ENCODE measurements around the gene DCAF11.
"Not testable (repeated sequence)": the region's sequence is repeated elsewhere in the genome, so short reads cannot be mapped to it uniquely, and the experiment has no call there.

Gene DCAF11

GRCh38 chr14:24095271-24096068 is 19.1 kb upstream of the DCAF11 start:
- in situ Hi-C loops (cut with MboI; ENCODE audit: low sequenced_read_pairs), result no loop called here

- in situ Hi-C loops (cut with MboI; ENCODE audit: low sequenced_read_pairs), result no loop called here
These were observed 17.9 kb upstream of the DCAF11 start for GRCh38 chr14:24096545-24097181.

GRCh38 chr14:24098229-24098926 is 16.2 kb upstream of the DCAF11 start:
- in situ Hi-C loops (cut with MboI; ENCODE audit: low sequenced_read_pairs), result no loop called here

- in situ Hi-C loops (cut with MboI; ENCODE audit: low sequenced_read_pairs), result no loop called here
These were observed 15.4 kb upstream of the DCAF11 start for GRCh38 chr14:24098927-24099813.

GRCh38 chr14:24100197-24100981 is 14.2 kb upstream of the DCAF11 start:
- in situ Hi-C loops (cut with MboI; ENCODE audit: low sequenced_read_pairs), result no loop called here

GRCh38 chr14:24100982-24101494 is 13.5 kb upstream of the DCAF11 start:
- in situ Hi-C loops (cut with MboI; ENCODE audit: low sequenced_read_pairs), result no loop called here

- in situ Hi-C loops (cut with MboI; ENCODE audit: low sequenced_read_pairs), result no loop called here
These were observed 12.1 kb upstream of the DCAF11 start for GRCh38 chr14:24102357-24103048.

GRCh38 chr14:24103451-24103850 is 11.1 kb upstream of the DCAF11 start:
- in situ Hi-C loops (cut with MboI; ENCODE audit: low sequenced_read_pairs), result no loop called here

- in situ Hi-C loops (cut with MboI; ENCODE audit: low sequenced_read_pairs), result not testable (repeated sequence)
These were observed 8.9 kb upstream of the DCAF11 start for GRCh38 chr14:24105609-24106239.

GRCh38 chr14:24106672-24107271 is 7.8 kb upstream of the DCAF11 start:
- in situ Hi-C loops (cut with MboI; ENCODE audit: low sequenced_read_pairs), result no loop called here

- in situ Hi-C loops (cut with MboI; ENCODE audit: low sequenced_read_pairs), result no loop called here
These were observed 6.2 kb upstream of the DCAF11 start for GRCh38 chr14:24108336-24108874.

GRCh38 chr14:24110060-24110459 is 4.5 kb upstream of the DCAF11 start:
- in situ Hi-C loops (cut with MboI; ENCODE audit: low sequenced_read_pairs), result no loop called here

- in situ Hi-C loops (cut with MboI; ENCODE audit: low sequenced_read_pairs), result no loop called here
These were observed 4.1 kb upstream of the DCAF11 start for GRCh38 chr14:24110523-24110922.

- in situ Hi-C loops (cut with MboI; ENCODE audit: low sequenced_read_pairs), result no loop called here
These were observed 1.2 kb upstream of the DCAF11 start for GRCh38 chr14:24113379-24113800.

- in situ Hi-C loops (cut with MboI; ENCODE audit: low sequenced_read_pairs), result no loop called here
These were observed 611 bp upstream of the DCAF11 start for GRCh38 chr14:24113801-24114531.

GRCh38 chr14:24115422-24116127 is 998 bp downstream of the DCAF11 start:
- in situ Hi-C loops (cut with MboI; ENCODE audit: low sequenced_read_pairs), result no loop called here

All from hTERT RPE-1 (cell line).